ENCODE data around the gene RNF149.

GRCh38 chr2:101308432-101309210, at the start of gene RNF149:
- TF ChIP-seq ISL1 (CRISPR knock-in tag; IDR thresholded peaks at IDR 0.05) (no peak), CSDC2 (CRISPR knock-in tag; IDR thresholded peaks at IDR 0.05) (no peak), ZFP3 (CRISPR knock-in tag; IDR thresholded peaks at IDR 0.05) (no peak), ZFP30 (CRISPR knock-in tag; IDR thresholded peaks at IDR 0.05) (no peak), TOX (CRISPR knock-in tag; IDR thresholded peaks at IDR 0.05; ENCODE audit: borderline replicate concordance) (no peak), ARNTL (CRISPR knock-in tag; IDR thresholded peaks at IDR 0.05; ENCODE audit: borderline replicate concordance, low read depth) (no peak), ZNF8 (CRISPR knock-in tag; IDR thresholded peaks at IDR 0.05) (no peak), ESRRG (CRISPR knock-in tag; IDR thresholded peaks at IDR 0.05) (no peak)
